HL-60/S4 treated with phorbol 12-myristate 13-acetate at 8.2 ng/mL for 4 days and 3 days (cell line): ENCODE results near the gene SPARC.
"Not testable (repeated sequence)": the region's sequence is repeated elsewhere in the genome, so short reads cannot be mapped to it uniquely, and the experiment has no call there.

Experiments used
- in situ Hi-C: fragments of 300-500 bp; cut with MboI; formaldehyde crosslinking; loops from 2 replicates; pipeline ENCODE4 v1.15.0; 2022; ENCODE audit warnings: low sequenced_read_pairs

The SPARC gene

DNA sequence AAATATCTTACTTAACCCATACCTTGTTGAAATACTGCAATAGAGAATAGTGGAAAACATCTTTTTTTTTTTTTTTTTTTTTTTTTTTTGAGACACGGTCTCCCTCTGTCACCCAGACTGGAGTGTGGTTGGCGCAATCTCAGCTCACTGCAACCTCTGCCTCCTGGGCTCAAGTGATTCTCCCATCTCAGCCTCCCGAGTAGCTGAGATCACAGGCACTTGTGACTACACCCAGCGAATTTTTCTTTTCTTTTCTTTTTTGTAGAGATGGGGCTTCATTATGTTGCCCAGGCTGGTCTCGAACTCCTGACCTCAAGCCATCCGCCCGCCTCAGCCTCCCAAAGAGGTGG is 6.6 kb downstream of the SPARC start:
- in situ Hi-C loops, result not testable (repeated sequence)

DNA sequence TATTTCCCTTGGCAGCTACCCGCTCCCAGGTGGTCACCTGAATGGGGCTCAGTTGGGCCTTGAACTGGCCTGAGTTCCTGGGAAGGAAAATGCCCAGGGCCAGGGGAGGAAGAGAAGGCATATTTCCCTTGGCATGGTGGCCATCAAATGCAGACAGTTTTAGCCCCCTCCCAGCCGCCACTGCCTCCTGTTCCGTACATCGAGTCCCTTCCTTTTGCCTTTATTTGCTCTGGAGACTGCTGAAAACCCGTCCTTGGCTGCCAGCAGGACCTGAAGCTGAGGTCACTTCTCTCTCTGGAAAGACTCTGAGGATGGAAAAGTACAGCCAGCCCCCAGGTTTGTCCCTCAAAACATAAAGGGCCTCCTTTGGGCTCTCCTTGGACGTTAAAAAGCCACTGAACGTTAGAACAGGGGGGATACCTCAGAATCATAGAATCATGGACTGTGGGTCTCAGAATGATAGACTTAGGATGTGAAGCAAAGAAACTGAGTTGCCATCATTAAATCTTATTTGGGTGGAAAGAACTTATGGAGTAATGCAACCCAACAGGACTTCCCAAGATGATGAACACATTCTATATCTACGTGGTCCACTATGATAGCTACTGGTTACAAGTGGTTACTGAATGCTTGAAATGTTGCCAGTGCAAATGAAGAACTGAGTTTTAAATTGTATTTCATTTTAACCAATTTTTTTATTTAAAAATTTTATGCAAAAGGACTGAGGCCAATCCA is 7.1 kb downstream of the SPARC start:
- in situ Hi-C loops, result no loop called here

DNA sequence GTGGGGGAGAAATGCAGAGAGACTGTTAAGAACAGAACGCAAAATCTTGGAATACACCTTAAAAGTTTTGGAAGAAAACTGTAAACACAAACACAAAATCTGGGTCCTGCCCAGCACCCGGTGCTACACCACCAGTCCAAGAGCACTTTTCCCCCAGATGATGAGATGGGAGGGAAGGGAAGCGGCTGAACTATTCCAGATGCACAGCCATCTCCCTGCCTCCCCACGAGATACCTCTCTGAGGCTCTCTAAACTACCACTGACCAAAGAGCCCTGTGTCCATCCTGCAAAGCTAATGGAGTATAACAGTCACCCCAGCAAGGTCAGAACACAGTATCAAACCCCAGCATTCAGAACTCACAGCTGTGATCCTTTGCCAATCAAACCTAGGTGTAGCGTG is 8.0 kb downstream of the SPARC start:
- in situ Hi-C loops, result no loop called here

DNA sequence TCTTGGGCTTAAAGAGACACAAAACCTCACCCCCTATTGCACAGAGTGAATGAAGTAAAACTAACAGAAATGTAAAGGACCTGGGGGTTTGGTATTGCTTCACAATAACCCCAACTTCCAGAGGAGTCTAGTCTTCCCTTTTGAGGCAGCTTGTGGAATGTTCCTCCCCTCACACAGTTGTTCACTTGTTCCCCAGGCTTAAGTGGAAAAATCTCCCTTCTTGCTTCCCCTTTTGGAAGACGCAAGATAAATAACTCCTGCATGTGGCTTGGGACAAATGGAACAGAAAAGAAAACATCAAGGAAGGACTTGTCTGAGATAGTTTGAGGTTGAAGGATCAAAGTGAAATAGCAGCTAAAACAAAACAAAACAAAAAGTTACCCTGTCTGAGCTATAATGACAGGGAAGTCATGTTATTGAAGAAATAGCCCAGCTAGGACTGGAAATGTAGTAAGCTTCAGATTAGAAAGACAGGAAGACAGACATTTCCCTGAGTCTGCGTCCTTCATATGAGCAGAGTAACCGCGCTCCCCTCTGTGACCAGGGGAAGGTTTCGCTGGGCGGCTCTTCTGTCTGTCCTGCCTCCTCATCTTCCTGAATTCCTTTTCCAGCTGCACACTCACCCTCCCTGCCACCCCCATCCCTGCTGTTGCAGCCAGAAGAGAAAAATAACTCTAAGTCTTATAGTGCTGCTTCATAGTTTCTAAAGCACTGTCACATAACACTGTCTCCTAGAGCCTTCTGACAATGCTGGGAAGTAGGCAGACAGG is 8.8 kb downstream of the SPARC start:
- in situ Hi-C loops, result no loop called here

DNA sequence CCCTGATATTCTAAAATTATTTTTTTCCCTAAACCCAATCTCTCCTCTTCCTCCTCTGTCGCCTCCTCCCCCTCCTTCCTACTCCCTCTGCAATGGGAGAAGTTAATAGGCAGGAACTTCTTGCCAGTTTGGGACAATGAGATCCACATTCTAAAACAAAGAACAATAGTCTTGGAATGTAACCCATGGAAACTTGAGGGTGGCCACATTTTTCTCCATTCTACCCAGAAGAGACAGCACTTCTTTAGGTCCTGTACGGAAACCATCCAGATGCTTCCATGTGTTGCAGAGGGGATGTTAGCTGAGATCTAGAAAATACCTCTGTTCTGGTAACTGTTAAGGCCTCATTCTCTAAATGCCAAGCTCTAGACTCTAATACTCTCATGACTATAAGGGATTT is 10.0 kb downstream of the SPARC start:
- in situ Hi-C loops, result no loop called here

DNA sequence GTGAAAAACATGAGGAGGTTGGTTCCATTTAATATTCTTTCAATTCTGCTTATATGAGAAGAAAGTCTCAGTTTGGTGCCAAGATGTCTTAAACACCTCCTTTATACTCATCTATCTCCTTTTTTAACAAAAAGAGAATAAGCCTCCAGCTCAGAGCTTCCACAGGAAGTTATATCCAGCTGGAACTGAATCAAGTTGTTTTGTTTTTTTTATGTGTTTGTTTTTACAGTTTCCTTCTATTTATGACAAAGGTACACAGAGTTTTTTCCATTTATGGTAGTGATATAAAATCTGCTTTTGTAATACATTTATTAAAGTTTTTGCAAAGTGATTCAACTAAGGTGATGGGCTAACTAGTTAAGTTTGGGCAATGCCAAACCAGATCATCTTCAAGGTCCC is 10.4 kb downstream of the SPARC start:
- in situ Hi-C loops, result no loop called here

DNA sequence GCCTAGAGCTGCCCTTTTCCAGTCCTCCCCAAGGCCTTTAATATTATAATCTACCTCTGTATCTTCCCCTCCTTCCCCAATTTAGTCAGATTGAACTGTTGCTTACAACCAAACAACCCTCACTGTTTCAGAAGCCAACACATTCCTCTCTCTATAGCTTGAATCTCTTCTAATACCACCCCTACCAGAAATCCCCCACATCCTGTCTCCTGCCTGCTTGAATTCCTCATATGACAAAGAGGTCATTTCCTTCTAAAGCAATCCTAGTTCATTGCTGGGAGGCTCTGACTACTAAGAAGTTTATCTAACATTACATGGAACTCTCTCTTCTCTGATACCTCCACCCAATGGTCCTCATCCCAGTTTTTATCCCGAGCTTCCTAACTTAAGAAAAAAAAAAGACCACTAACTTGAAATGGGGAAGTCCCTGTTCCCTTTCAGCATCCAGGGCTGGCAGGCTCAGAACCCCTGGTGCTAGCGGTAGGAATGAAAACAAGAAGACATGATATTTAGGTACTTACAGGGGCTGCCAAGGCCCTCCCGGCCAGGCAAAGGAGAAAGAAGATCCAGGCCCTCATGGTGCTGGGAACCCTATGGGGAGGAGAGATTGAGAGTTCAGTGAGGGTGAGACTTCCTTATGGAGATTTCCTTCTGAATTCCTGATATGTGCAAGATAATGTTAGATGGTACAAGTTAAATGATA is 11.0 kb downstream of the SPARC start:
- in situ Hi-C loops, result no loop called here

DNA sequence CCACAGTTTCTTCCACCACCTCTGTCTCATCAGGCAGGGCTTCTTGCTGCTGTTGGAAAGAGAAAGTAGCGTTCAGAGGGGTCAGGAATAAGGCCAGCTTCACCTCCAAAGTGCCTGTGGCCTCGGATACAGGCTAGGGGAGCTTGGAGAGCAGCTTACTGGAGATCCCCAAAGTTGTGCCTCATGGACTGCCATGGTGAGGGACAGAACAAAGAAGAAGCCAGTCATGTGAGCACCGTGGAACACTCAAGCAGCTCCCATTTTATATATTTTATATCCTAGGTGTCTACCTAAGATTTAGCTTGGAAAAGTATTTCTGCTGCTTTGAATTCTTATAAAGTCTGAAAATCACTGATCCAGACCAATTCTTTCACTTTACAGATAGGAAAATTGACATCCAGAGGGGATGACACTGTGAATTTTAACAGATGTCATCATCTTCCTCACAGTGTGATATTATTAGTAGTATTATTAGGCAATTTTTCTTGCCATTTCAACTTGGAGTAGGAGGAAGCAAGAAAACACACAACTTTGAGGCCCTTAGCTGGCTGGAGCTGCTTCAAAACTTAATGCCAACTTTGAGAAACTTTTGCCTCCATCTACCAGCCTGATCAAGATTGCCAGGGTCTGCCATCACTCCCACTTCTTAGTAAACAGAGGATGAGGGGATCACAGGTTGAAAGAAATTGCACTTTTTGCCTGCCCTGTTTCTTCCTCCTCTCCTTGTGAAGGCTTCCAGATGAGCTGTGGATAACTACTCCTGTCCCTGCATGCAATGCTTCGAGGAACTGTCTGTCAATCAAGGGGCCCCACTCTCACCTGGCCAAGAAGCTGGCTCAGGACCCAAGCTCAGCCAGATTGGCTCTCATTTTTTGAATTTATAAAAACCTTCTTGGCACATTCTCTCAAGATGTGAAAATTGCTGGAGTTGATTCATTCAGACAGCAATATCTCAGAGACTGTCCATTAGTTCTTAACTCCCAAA is 11.8 kb downstream of the SPARC start:
- in situ Hi-C loops, result no loop called here

DNA sequence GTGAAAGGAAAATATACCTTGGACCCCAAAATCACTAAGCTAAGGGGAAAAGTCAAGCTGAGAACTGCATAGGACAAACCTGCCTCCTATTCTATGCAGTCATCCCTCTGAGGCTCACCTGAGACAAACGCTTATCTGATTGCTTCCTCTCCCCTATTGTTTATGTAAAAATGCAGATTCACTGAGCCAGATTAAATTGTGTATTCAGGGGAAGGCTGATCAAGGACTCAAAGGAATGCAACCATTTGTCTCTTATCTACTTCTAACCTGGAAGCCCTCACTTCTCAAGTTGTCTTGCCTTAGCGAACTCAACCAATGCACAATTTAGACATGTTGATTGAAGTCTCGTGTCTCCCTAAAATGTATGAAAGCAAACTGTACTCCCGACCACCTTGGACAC is 13.3 kb downstream of the SPARC start:
- in situ Hi-C loops, result no loop called here

DNA sequence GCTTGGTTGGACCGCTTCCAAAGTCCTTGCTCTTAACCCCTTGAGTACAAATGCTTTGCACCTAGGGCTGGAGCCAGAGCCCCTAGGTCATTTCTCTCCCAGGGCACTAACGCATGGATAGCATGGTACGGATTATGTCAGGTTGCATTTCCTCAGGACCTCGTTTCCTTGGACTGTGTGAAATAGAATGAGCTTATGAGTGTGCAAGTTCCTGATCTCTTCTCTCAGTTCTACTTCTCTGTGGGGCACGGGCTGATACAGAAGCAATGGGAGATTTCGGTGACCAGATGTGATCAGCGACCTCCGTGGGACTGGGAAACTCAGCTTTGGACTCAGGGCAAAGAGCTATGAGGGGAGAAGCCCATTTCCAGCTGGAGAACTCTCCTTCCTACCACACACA is 14.2 kb downstream of the SPARC start:
- in situ Hi-C loops, result no loop called here

DNA sequence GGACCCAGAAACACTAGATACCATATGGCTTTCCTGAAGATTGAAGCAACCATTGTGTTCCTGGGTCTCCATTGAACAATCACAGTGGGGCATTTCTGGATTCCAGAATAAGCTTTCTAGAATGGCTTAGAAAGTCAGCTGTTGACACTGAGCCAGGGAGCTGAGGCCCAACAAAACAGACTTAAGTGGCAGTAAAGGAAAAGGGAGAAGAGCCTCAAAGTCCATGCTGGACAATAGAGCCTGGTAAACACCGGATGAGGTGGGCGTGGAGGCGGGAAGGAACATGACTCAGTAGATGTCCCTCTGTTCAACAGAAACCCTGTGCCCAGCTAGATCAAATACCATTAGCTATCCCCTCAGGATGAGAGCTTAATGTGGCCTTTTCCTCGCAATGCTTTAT is 14.8 kb downstream of the SPARC start:
- in situ Hi-C loops, result no loop called here

DNA sequence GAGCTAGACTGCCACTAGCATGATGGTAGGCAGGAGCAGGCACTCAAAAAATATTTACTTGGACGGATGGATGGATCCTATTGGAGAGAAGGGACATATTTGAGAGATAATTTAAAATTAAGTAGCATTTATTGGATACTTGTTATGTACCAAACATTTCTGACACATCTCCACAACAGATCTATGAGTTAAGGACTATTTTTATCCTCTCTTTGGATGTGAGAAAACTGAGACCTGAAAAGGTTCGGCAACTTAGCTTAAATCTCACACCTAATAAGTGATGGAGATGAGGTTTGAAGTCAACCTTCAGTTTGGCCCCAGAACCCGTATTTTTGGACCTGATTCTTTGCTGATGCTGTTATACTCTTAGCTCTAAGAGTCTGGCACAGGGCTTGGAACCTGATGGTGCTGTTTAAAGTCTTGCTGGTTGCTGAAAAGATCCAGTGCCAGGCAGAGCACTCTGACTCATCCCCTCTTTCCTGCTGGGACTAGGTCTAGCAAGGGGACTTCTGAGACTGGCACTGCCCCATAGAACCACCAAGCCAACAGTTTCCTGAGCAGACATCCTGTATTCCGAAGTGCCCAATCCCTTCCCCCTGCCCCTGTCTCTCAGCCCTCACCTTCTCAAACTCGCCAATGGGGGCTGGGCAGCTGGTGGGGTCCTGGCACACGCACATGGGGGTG is 15.6 kb downstream of the SPARC start:
- in situ Hi-C loops, result no loop called here

DNA sequence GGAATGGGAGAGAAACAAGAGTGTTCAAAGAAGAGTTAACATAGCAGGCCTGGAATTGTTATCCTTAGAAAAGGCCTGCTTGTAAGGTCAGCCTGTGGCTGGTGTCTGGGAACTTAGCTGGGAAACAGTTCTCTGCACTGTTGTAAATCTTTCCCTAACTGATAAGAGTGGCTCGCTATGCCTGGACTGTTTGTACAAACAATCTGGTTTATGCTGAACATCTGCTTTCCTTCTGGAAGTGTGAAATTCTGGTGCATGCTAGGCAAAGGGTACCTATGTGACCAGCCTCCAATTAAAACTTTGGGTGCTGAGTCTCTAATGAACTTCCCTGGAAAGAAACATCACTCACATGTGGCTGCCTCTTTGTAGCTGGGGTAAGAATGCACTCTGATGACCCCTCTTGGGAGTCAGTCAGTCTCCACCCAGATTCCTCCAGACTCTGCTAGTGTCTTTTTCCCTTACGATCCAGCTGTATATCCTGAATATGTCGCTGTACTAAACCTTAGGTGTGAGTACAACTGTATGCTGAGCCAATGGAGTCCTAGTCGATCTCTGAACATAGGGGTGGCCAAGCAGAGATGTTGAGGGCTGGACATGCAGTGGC is 16.5 kb downstream of the SPARC start:
- in situ Hi-C loops, result no loop called here

DNA sequence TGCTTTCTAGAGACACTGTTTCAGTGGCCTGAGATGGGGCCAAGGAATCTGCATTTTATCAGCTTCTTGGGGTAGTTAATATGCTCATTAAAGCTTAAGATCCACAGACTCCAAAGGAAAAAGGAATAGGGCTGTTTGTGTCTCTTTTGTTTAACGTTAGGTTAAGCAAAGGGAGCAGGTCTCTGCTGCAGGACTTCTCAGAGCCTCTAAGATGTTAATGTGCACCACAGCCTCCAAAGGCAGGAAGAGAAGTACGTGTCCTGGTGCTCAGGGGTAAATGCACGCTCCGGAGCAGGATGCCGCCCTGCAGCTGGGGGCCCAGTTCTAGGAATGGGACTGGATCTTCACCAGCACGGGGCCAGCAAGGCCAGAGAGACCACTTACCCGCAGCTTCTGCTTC is 19.6 kb downstream of the SPARC start:
- in situ Hi-C loops, result no loop called here

DNA sequence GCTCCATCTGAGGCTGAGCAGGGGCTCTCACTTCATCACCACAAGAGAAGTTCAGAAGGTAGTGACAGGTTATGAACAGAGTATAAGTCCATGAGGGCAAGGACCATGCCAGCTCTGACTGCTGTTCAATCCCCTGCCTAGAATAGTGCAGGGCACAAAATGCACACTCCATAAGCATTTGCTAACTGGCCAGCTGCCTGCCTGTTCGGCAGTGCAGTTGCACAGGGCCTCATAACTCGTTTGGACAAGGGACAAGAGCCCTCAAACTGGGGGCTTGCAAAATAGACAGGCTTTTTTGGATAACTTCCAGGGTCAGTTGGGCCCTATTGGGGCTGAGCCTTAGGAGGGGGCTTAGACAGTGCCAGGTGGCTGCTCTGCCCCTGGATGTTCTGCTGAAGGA is 21.1 kb downstream of the SPARC start:
- in situ Hi-C loops, result no loop called here

DNA sequence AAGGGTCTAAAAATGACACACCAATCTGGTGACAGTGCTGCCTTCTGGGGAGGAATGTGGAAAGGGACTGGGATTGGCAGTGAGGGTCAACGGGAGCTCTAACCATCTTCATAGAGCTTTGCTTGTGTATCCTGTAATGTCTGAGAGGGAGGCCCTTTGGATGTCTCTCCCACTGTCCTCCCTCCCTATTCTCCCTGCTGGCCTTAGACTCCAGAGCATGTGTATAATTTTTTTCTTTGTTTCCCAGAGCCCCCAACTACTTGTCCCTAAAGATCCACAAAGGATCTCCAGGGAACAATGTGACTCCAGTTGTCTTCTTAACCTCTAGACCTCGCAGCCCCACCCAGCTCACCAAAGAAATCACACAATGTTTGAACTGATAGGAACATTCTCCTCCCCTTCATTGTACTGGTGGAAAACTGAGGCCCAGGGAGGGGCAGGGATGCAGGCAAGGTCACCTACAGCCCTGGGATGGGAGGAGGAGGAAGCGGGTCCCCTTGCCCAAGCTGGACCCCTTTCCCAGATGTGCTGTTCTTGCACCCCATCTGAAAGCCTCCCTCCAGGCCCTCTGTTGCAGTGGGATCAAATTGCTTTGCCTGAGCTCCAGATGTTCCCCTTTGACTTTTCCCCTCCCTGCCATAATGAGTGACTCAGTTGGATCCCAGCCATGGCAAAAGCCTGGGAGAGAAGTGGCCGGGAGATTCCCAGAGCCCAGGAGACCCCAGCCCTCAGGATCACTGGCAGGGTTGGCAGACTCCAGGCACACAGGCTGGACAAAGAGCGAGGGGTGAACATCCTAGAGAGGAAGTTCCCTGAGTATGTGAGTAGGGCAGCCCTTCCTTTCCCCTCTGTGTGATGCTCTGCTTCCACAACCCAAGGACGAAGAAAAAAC is 21.8 kb downstream of the SPARC start:
- in situ Hi-C loops, result no loop called here

DNA sequence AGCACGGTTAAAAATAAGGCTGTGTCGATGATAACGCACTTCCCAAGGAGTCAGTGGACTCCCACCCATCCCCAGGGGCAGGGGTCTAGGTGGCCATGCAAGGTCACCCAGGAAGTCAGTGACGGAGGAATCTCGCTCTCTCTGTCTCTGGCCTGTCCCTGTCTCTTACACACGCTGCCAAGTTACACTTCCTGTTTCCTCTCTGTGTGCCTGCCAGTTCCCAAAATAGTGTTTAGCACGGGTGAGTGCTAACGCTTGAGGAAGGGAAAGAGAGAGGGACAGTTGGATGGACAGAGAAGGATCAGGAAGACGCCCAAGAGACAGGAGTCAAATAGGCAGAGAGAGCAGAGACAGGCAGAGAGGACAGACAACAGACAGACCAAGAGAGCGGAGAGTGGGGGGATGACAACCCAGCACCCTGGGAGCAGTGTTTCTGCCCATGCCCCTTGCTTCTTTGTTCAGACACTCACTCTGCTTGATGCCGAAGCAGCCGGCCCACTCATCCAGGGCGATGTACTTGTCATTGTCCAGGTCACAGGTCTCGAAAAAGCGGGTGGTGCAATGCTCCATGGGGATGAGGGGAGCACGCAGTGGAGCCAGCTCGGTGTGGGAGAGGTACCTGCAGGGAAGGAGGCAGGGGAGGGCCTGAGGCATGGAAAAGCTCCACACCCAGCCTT is 23.0 kb downstream of the SPARC start:
- in situ Hi-C loops, result no loop called here

DNA sequence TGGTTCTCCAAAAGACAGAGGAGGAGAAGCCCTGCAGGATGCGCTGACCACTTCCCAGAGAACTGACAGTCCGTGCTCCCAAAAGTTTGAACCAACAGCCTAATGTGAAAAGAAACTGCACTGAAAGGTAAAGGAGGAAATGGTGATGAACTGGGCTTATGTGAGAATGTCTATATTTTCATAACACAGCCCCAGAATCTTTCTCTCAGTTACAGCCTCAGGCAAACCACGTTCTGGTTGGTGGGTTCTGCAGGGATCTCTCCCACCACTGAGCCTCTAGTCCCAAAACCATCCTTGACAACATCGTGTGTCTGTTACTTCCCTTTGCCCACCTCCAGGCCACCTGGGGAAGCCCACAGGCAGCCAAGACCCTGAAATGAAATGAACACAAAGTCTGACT is 23.9 kb downstream of the SPARC start:
- in situ Hi-C loops, result no loop called here
